OCI-LY7 (cell line): ENCODE results near the gene GPANK1. TPM values are rescaled to one million over a fixed set of nuclear protein-coding genes. Genes with fewer than 3 reads are reported as not detected.

ENCODE experiments used
- BruUV-seq: library from RNA; stranded (reverse); fragments of 400-500 nt; replicated peaks from 2 replicates; lab custom pipeline; 2021; lab: Mats Ljungman, UMichigan
- CTCF ChIA-PET: fragments of 300-600 bp; sonication (Branson Sonifier 250); formaldehyde crosslinking; loops from one replicate; lab custom pipeline; 2022; ENCODE audit warnings: antibody characterized with exemption; ENCODE audit not compliant: unreplicated experiment; lab: Charles Lee
- POLR2A ChIA-PET: fragments of 300-600 bp; sonication (Branson Sonifier 250); formaldehyde crosslinking; loops from one replicate; lab custom pipeline; 2022; ENCODE audit warnings: antibody characterized with exemption; lab: Charles Lee
- DNase-seq: peaks from one replicate; pipeline ENCODE4 v3.0.0-alpha.2; 2015; ENCODE audit warnings: low spot score
- H2AFZ ChIP-seq: fragments of 200-600 bp; sonication (generic), shearing (Covaris generic); 2 replicates; pipeline ENCODE4 v1.6.1; 2014; ENCODE audit warnings: mild to moderate bottlenecking, antibody characterized with exemption, low read length, moderate library complexity
- H3K27ac ChIP-seq: fragments of 200-600 bp; sonication (generic); 2 replicates; pipeline ENCODE4 v1.5.1; 2014; ENCODE audit warnings: mixed run types, low read depth, mild to moderate bottlenecking, moderate library complexity, low read length, inconsistent platforms; ENCODE audit not compliant: poor library complexity, severe bottlenecking
- H3K36me3 ChIP-seq: fragments of 200-600 bp; sonication (generic); 2 replicates; pipeline ENCODE4 v1.6.1; 2014; ENCODE audit warnings: mild to moderate bottlenecking, antibody characterized with exemption, low read length, moderate library complexity, mixed read lengths; ENCODE audit not compliant: insufficient read depth
- H3K4me1 ChIP-seq: fragments of 200-600 bp; sonication (generic); 2 replicates; pipeline ENCODE4 v1.5.1; 2014; ENCODE audit warnings: mild to moderate bottlenecking, low read length; ENCODE audit not compliant: insufficient read depth, poor library complexity, severe bottlenecking
- H3K4me2 ChIP-seq: fragments of 200-600 bp; sonication (generic); 2 replicates; pipeline ENCODE4 v1.6.1; 2014; ENCODE audit warnings: mild to moderate bottlenecking, low read length
- H3K4me3 ChIP-seq: fragments of 200-600 bp; sonication (generic); 2 replicates; pipeline ENCODE4 v1.5.1; 2014; ENCODE audit warnings: mild to moderate bottlenecking, low read depth, low read length; ENCODE audit not compliant: poor library complexity, severe bottlenecking
- H3K79me2 ChIP-seq: fragments of 200-600 bp; sonication (generic); 2 replicates; pipeline ENCODE4 v1.6.1; 2016; ENCODE audit warnings: low read depth, mild to moderate bottlenecking, low read length, moderate library complexity, mixed read lengths; ENCODE audit not compliant: insufficient read depth
- H3K9me2 ChIP-seq: fragments of 200-600 bp; sonication (generic); 2 replicates; pipeline ENCODE4 v1.6.1; 2016; ENCODE audit warnings: mild to moderate bottlenecking, low read length, mixed read lengths; ENCODE audit not compliant: insufficient read depth
- H3K9me3 ChIP-seq: fragments of 200-600 bp; sonication (generic); 2 replicates; pipeline ENCODE4 v1.6.1; 2014; ENCODE audit warnings: mild to moderate bottlenecking, mixed run types, low read length, mixed read lengths
- H4K20me1 ChIP-seq: fragments of 200-600 bp; sonication (generic); 2 replicates; pipeline ENCODE4 v1.6.1; 2014; ENCODE audit warnings: mild to moderate bottlenecking, antibody characterized with exemption, low read length, moderate library complexity, mixed read lengths; ENCODE audit not compliant: insufficient read depth
- EZH2phosphoT487 ChIP-seq: fragments of 200-600 bp; sonication (generic); IDR thresholded peaks from 2 replicates; pipeline ENCODE4 v1.6.1; 2018; ENCODE audit warnings: low read depth, borderline replicate concordance, mild to moderate bottlenecking, mixed run types, antibody characterized with exemption, low read length, moderate library complexity, mixed read lengths
- intact Hi-C: fragments of 100-400 bp; cut with micrococcal nuclease; formaldehyde crosslinking; loops from one replicate; pipeline ENCODE4 v1.10.0; 2022; ENCODE audit not compliant: unreplicated experiment
- total RNA-seq, 2 experiments: library from RNA; depleted of rRNA in 1 of 2; stranded (reverse); fragments of >200 nt in 1 of 2; shearing (Covaris generic) in 1 of 2; gene quantifications; 2 replicates each; pipeline ENCODE4 v1.2.3, GENCODE V29; 2014 to 2022
- TF ChIP-seq, protein P1 (sequence below): fragments of 200-600 bp; sonication (generic); conservative IDR thresholded peaks from 2 replicates; pipeline ENCODE4 v1.5.1; 2014; ENCODE audit warnings: mild to moderate bottlenecking, antibody characterized with exemption, low read length, moderate library complexity, mixed read lengths

GPANK1 gene
- total RNA-seq, 2 experiments from 2014 or later, result 34.3 to 40.7 TPM

DNA sequence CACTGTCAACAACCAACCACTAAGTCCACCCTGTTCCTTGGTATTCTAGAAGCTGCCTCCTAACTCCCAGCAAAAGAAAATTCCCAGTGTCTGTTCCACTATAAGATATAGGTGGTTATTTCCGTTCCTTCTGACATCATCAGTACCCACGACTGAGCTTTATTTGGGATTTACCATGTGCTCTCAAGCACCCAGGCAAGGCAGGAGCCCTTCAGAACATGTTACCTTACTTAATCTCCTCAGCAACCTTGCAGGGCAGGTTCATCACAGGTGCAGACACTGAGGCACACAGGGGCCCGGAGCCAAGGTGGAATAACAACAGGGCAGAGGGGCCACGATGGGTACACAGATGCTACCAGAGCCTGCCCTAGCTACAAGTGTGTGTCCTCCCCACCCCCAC is 27.6 kb upstream of the GPANK1 start:
- Histone ChIP-seq H4K20me1 (no peaks in the 10 kb centered on the region), H3K4me1 (peaks cover 12% of the 10 kb centered on the region), H3K4me3 (no peak overlapping the region), H3K27ac (no peak overlapping the region), H2AFZ (no peak overlapping the region), H3K9me3 (no peaks in the 10 kb centered on the region), H3K9me2 (no peaks in the 10 kb centered on the region), H3K4me2 (no peak overlapping the region), H3K36me3 (peaks cover 80% of the 10 kb centered on the region), H3K79me2 (no peaks in the 10 kb centered on the region)
- TSS peak; percentile 48 for BruUV-seq
- TF ChIP-seq, protein P1, sequence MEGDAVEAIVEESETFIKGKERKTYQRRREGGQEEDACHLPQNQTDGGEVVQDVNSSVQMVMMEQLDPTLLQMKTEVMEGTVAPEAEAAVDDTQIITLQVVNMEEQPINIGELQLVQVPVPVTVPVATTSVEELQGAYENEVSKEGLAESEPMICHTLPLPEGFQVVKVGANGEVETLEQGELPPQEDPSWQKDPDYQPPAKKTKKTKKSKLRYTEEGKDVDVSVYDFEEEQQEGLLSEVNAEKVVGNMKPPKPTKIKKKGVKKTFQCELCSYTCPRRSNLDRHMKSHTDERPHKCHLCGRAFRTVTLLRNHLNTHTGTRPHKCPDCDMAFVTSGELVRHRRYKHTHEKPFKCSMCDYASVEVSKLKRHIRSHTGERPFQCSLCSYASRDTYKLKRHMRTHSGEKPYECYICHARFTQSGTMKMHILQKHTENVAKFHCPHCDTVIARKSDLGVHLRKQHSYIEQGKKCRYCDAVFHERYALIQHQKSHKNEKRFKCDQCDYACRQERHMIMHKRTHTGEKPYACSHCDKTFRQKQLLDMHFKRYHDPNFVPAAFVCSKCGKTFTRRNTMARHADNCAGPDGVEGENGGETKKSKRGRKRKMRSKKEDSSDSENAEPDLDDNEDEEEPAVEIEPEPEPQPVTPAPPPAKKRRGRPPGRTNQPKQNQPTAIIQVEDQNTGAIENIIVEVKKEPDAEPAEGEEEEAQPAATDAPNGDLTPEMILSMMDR, result no peak
- no peak for TF ChIP-seq EZH2phosphoT487
- intact Hi-C loops, result no loop called here
- CTCF ChIA-PET, result no interaction called here
- no peak for DNase-seq
- POLR2A ChIA-PET, result no interaction called here

DNA sequence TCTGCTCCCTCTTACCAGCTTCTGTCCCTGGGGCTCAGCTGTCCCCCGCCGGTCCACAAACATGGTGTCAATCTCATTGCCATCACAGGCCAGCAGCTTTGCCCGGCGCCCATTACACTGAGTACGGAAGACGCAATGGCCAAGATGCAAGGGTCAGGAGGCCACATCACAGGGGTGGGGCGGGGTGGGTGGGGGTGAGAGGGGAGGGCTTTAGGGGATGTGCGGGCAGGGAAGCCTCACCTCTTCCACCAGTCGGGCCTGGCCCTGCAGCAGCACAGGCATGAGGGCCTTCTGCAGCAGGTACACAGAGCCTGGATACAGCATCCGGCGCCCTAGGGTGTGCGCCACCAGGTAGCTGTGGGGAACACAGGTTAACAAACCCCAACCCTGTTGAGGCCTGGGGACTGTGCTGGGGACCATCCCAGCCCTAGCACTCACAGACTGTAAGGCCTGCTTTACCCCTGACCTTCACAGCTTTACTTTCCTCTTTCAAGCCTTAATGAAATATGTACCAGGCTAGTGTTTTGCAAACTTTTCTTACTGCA is 26.8 kb upstream of the GPANK1 start:
- intact Hi-C loops, result no loop called here
- Histone ChIP-seq H3K36me3 (peaks cover 81% of the 10 kb centered on the region), H3K4me2 (no peak overlapping the region), H3K27ac (no peak overlapping the region), H4K20me1 (no peaks in the 10 kb centered on the region), H3K4me1 (peaks cover 12% of the 10 kb centered on the region), H3K9me3 (no peaks in the 10 kb centered on the region), H3K4me3 (no peak overlapping the region), H2AFZ (no peak overlapping the region), H3K9me2 (no peaks in the 10 kb centered on the region), H3K79me2 (no peaks in the 10 kb centered on the region)
- no peak for TF ChIP-seq EZH2phosphoT487
- TF ChIP-seq, protein P1, result no peak
- POLR2A ChIA-PET, result no interaction called here
- BruUV-seq, result no TSS peak
- DNase-seq, result no peak
- CTCF ChIA-PET, result no interaction called here

DNA sequence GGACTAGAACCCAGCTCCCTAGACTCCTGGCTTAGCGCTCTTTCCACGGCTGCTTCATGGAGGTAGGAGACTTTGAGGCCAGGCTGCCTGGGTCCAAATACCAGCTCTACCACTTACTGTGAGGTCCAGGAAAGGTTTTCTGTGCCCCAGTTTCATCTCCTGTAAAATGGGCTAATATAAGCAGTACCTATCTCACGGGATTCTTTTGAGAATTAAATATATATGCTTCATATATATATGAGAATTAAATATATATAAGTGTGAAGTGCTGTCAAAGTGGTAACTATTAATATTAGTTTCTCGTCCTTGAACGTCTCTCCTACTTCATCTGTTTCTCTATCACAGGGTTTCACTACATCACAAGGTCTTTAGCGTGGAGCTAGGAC is 26.3 kb upstream of the GPANK1 start:
- no peak overlapping the region for H3K27ac ChIP-seq

More for the DNA sequence above, 26.3 kb upstream of the GPANK1 start:
- no peaks in the 10 kb centered on the region for H3K9me3 ChIP-seq
- intact Hi-C loops, result no loop called here
- H3K79me2 ChIP-seq, result no peaks in the 10 kb centered on the region
- no peak overlapping the region for H3K4me2 ChIP-seq
- POLR2A ChIA-PET, result interaction anchor here (0.9 kb wide), 2 partner anchors 23 kb away, joined by 3 read pairs; no protein-coding TSS in a partner anchor
- H2AFZ ChIP-seq, result no peak overlapping the region
- DNase-seq, result no peak
- peaks cover 12% of the 10 kb centered on the region for H3K4me1 ChIP-seq
- BruUV-seq, result no TSS peak
- H4K20me1 ChIP-seq, result no peaks in the 10 kb centered on the region
- CTCF ChIA-PET, result interaction anchor here (0.6 kb wide), 1 partner anchor 50 kb away, joined by 3 read pairs; no protein-coding TSS in a partner anchor
- H3K36me3 ChIP-seq, result peaks cover 81% of the 10 kb centered on the region
- no peak overlapping the region for H3K4me3 ChIP-seq
- no peak for TF ChIP-seq EZH2phosphoT487
- TF ChIP-seq, protein P1, result no peak
- H3K9me2 ChIP-seq, result no peaks in the 10 kb centered on the region
